AG09309 (cell line): ENCODE data around the gene FRMPD1.

Source experiments
- DNase-seq: peaks from one replicate; pipeline ENCODE4 v3.0.0-alpha.2; 2010; ENCODE audit warnings: low read depth
- H3K4me3 ChIP-seq: 2 replicates; pipeline ENCODE4 v1.5.1; 2011; ENCODE audit warnings: mild to moderate bottlenecking, low read depth, low read length, moderate library complexity; ENCODE audit not compliant: control insufficient read depth
- TF ChIP-seq, protein P1 (sequence below): IDR thresholded peaks from 2 replicates; pipeline ENCODE4 v1.5.1; 2011; ENCODE audit warnings: mild to moderate bottlenecking, low read depth, low read length, inconsistent platforms; ENCODE audit not compliant: insufficient read depth, control insufficient read depth; ENCODE audit errors: missing control alignments

Gene FRMPD1

DNA sequence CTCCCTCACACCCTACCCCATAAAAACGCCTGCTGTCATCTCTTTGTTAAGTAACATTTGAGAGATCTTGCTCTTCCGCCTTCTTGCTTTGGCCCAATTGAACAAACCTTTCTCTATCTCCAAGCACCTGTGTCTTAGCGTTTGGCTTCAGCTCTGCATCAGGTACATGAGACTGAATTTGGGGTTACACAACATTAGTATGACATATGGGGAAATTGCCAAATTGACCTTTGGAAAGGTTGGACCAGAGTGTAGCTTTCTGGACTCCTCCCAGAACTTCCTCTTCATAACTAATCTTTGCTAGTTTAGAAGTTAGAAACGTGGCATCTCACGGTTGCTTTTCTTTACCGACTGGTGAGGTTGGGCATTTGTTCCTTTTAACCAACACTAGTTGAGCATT lies 137.6 kb downstream of the FRMPD1 start:
- no peak for DNase-seq
- TF ChIP-seq, protein P1, sequence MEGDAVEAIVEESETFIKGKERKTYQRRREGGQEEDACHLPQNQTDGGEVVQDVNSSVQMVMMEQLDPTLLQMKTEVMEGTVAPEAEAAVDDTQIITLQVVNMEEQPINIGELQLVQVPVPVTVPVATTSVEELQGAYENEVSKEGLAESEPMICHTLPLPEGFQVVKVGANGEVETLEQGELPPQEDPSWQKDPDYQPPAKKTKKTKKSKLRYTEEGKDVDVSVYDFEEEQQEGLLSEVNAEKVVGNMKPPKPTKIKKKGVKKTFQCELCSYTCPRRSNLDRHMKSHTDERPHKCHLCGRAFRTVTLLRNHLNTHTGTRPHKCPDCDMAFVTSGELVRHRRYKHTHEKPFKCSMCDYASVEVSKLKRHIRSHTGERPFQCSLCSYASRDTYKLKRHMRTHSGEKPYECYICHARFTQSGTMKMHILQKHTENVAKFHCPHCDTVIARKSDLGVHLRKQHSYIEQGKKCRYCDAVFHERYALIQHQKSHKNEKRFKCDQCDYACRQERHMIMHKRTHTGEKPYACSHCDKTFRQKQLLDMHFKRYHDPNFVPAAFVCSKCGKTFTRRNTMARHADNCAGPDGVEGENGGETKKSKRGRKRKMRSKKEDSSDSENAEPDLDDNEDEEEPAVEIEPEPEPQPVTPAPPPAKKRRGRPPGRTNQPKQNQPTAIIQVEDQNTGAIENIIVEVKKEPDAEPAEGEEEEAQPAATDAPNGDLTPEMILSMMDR: no peak
- H3K4me3 ChIP-seq: no peak overlapping the region

DNA sequence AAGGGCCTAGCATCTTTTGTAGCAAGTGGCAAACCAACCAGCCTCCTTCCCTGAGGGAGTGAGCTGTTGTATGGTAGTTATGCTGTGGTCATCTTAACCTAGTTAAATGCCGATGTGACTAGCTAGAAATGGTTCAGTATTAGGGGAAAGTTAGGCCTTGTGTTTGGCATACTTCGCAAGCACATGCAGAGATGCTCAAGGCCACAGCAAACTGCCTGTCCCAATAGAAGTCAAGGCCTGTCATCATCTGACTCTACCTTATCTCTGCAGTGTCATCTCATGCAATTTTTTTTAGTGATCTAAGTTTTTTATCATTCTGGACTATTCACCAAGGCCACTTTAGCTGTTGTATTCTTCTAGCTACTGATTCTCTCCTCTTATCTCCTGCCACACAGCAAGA lies 139.3 kb downstream of the FRMPD1 start:
- no peak for DNase-seq
- no peak overlapping the region for H3K4me3 ChIP-seq
- TF ChIP-seq, protein P1: no peak

DNA sequence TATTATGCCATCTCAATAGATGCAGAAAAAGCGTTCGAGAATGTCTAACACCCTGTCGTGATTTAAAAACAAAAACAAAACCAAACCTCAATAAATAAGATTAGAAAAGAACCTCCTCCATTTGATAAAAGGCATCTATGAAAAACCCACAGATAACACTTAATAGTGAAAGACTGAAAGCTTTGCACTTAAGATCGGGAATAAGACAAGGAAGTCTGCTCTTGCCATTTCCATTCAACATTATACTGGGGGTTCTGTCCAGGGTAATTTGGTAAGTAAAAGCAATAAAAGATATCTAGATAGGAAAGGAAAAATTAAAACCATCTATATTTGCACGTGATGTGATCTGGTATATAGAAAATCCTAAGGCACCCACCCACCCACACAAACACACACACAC lies 141.4 kb downstream of the FRMPD1 start:
- TF ChIP-seq, protein P1: no peak
- no peak overlapping the region for H3K4me3 ChIP-seq
- DNase-seq: no peak

DNA sequence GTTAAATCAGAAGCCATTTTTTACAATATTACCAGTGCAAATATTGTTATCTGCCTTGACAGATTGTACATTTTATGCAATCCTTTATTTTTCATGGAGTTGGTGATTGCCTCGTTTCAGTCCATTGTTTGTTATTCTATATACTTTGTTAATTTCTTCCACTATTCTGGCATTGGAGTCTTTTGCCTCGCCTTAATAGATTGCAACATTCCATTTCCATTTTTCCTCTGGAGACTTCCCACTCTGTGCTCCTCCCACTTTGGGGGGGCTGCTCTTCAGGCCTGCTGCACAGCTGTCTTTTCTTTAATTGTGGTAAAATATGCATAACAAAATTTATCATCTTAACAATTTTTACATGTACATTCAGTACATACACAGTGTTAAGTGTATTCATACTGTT lies 145.5 kb downstream of the FRMPD1 start:
- H3K4me3 ChIP-seq: no peak overlapping the region
- no peak for DNase-seq
- TF ChIP-seq, protein P1: no peak
